Measurements from ENCODE around the gene METTL5. TPM values are rescaled to one million over a fixed set of nuclear protein-coding genes. Genes with fewer than 3 reads are reported as not detected.

METTL5 gene
- total RNA-seq, 1 donor from 2014 or later, result 55.7 TPM

- no peak for TF ChIP-seq CTCF (conservative IDR thresholded peaks at IDR 0.05)
- H3K27ac Mint-ChIP-seq (ENCODE audit: unreplicated experiment), result no peak overlapping the region
- no peaks in the 10 kb centered on the region for H3K27me3 Mint-ChIP-seq (ENCODE audit: low read depth)
- H3K9me3 Mint-ChIP-seq, result peaks cover 3% of the 10 kb centered on the region
- H3K4me1 Mint-ChIP-seq, result peaks cover 34% of the 10 kb centered on the region
- DNase-seq (ENCODE audit: low read depth, low spot score), result no peak
- H3K36me3 Mint-ChIP-seq (ENCODE audit: low read depth), result peaks cover 6% of the 10 kb centered on the region
- H3K4me3 Mint-ChIP-seq, result peak overlapping the region; percentile 91
Observed at GRCh38 chr2:169798397-169798717, 26.3 kb downstream of the METTL5 start.

GRCh38 chr2:169797601-169798000, 27.1 kb downstream of the METTL5 start:
- no peak for DNase-seq (ENCODE audit: low read depth, low spot score)
- Mint-ChIP-seq H3K36me3 (ENCODE audit: low read depth) (peaks cover 6% of the 10 kb centered on the region), H3K27me3 (ENCODE audit: low read depth) (no peaks in the 10 kb centered on the region), H3K4me3 (peak overlapping the region; percentile 91), H3K27ac (ENCODE audit: unreplicated experiment) (peak overlapping the region; percentile 44), H3K9me3 (peaks cover 3% of the 10 kb centered on the region), H3K4me1 (peaks cover 32% of the 10 kb centered on the region)
- TF ChIP-seq CTCF (conservative IDR thresholded peaks at IDR 0.05), result no peak

- Mint-ChIP-seq H3K4me1 (peaks cover 23% of the 10 kb centered on the region), H3K27me3 (ENCODE audit: low read depth) (no peaks in the 10 kb centered on the region), H3K4me3 (peak overlapping the region; percentile 37), H3K27ac (ENCODE audit: unreplicated experiment) (no peak overlapping the region), H3K9me3 (peaks cover 3% of the 10 kb centered on the region), H3K36me3 (ENCODE audit: low read depth) (peaks cover 3% of the 10 kb centered on the region)
- no peak for DNase-seq (ENCODE audit: low read depth, low spot score)
- TF ChIP-seq CTCF (conservative IDR thresholded peaks at IDR 0.05), result no peak
Observed at GRCh38 chr2:169796441-169796840, 28.3 kb downstream of the METTL5 start.

GRCh38 chr2:169795181-169795580, 29.5 kb downstream of the METTL5 start:
- Mint-ChIP-seq H3K4me1 (peaks cover 15% of the 10 kb centered on the region), H3K9me3 (peaks cover 3% of the 10 kb centered on the region)

GRCh38 chr2:169790581-169790980, 34.1 kb downstream of the METTL5 start:
- TF ChIP-seq CTCF (conservative IDR thresholded peaks at IDR 0.05), result no peak
- Mint-ChIP-seq H3K27me3 (ENCODE audit: low read depth) (no peaks in the 10 kb centered on the region), H3K27ac (ENCODE audit: unreplicated experiment) (no peak overlapping the region), H3K9me3 (peaks cover 3% of the 10 kb centered on the region), H3K4me3 (no peak overlapping the region), H3K4me1 (peaks cover 10% of the 10 kb centered on the region), H3K36me3 (ENCODE audit: low read depth) (peaks cover 10% of the 10 kb centered on the region)
- no peak for DNase-seq (ENCODE audit: low read depth, low spot score)

More at GRCh38 chr2:169795181-169795580, 29.5 kb downstream of the METTL5 start:
- no peaks in the 10 kb centered on the region for H3K27me3 Mint-ChIP-seq (ENCODE audit: low read depth)
- TF ChIP-seq CTCF (conservative IDR thresholded peaks at IDR 0.05), result no peak
- H3K4me3 Mint-ChIP-seq, result no peak overlapping the region
- peaks cover 3% of the 10 kb centered on the region for H3K36me3 Mint-ChIP-seq (ENCODE audit: low read depth)
- DNase-seq (ENCODE audit: low read depth, low spot score), result no peak
- no peak overlapping the region for H3K27ac Mint-ChIP-seq (ENCODE audit: unreplicated experiment)

- Mint-ChIP-seq H3K36me3 (ENCODE audit: low read depth) (peaks cover 8% of the 10 kb centered on the region), H3K4me1 (peaks cover 5% of the 10 kb centered on the region), H3K27me3 (ENCODE audit: low read depth) (no peaks in the 10 kb centered on the region), H3K4me3 (no peak overlapping the region), H3K9me3 (no peaks in the 10 kb centered on the region), H3K27ac (ENCODE audit: unreplicated experiment) (no peak overlapping the region)
- no peak for TF ChIP-seq CTCF (conservative IDR thresholded peaks at IDR 0.05)
- DNase-seq (ENCODE audit: low read depth, low spot score), result no peak
Observed at GRCh38 chr2:169782513-169782912, 42.2 kb downstream of the METTL5 start.

All from neural crest cell (in vitro differentiated cells).